NOMO-1 treated with dmso at 0.1 percent for 144 hours (cell line): Measurements from ENCODE around the gene GNG8.
"Not testable (repeated sequence)": the region's sequence is repeated elsewhere in the genome, so short reads cannot be mapped to it uniquely, and the experiment has no call there.

Experiments used
- DNase-seq: peaks from one replicate; lab custom pipeline; 2025; ENCODE audit not compliant: unreplicated experiment; lab: John Stamatoyannopoulos, UW

Gene GNG8

GRCh38 chr19:46648060-46648960 lies 12.3 kb upstream of the GNG8 start:
- DNase-seq: no peak

DNA sequence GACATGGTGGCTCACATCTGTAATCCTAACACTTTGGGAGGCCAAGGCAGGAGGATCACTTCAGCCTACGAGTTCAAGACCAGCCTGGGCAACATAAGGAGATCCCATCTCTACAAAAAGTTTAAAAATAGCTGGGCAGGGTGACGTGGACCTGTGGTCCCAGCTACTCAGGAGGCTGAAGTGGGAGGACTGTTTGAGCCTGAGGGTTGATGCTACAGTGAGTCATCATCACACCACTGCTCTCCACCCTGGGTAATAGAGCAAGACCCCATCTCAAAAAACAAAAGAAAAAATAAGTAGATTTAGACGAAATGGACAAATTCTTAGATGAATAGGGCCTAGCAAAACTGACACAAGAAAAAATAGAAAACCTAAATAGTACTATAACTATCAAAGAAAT lies 10.4 kb upstream of the GNG8 start:
- no peak for DNase-seq

- DNase-seq: no peak
Measured at GRCh38 chr19:46644720-46645119, 8.7 kb upstream of the GNG8 start.

- no peak for DNase-seq
Measured at GRCh38 chr19:46640656-46641055, 4.7 kb upstream of the GNG8 start.

GRCh38 chr19:46639358-46640182 lies 3.6 kb upstream of the GNG8 start:
- DNase-seq: no peak

GRCh38 chr19:46637224-46637623 lies 1.2 kb upstream of the GNG8 start:
- DNase-seq: no peak

DNA sequence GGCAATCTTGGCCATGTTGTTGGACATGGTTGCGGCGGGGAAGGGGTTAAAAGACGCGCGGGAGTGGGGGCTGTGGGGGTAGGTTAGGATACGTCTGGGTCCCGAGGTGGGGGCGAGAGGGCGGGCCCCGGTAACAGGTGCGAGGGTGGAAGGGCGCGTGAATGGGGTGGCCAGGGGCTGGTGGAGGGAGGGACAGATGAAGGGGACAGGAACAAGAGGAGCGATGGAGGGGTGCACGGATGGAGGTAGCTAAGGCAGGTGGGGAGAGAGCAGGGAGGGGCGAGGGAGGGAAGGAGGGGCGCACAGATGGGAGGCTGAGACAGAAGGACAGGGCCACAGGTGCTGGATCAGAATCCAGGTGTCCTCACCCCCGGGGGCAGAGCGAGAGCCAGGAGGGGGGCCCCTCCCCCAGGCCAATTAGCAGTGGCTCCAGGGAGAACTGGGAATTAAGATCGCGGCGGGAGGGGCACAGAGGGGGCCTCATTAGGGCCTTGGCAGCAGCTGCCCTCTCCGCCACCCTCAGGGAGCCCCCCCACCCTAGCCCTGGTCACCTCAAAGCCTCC lies 1.3 kb downstream of the GNG8 start:
- DNase-seq: no peak

GRCh38 chr19:46634045-46634655 lies 1.9 kb downstream of the GNG8 start:
- DNase-seq: peak; percentile 63

GRCh38 chr19:46633130-46633529 lies 2.9 kb downstream of the GNG8 start:
- no peak for DNase-seq

DNA sequence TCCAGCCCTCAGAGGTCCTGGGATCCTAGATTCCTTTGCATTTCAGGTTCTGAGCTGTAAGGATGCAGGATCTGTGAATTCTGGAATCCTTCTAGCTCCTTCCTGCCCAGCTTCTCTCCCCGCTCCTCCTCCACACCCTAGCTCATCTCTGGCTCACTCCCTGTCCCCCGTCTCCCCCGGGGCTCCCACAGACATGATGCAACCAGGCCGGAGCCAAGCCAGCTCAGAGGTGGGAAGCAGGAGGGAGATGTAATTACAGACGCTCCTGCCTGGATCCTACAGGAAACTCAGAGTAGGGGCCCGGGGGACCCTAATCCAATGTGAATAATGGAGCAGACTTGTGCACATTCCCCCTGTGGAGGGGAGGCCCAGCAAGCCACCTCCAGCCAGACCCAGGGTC lies 4.5 kb downstream of the GNG8 start:
- DNase-seq: no peak

- DNase-seq: no peak
Measured at GRCh38 chr19:46630586-46631205, 5.3 kb downstream of the GNG8 start.

GRCh38 chr19:46629546-46630025 lies 6.4 kb downstream of the GNG8 start:
- no peak for DNase-seq

DNA sequence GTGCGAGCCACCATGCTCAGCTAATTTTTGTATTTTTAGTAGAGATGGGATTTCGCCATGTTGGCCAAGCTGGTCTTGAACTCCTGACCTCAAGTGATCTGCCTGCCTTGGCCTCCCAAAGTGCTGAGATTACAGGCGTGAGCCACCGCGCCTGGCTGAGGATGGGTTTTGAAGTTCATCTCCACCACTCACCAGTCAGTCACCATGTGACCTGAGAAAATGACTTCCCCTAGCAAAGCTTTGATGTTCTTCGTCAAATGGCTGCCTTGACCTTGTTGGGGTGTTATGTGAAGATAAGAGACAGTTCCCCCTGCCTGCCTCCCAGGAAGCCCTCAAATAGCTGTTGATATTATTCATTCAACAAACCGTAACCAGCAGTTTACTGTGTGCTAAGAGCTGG lies 7.0 kb downstream of the GNG8 start:
- DNase-seq: not testable (repeated sequence)

- DNase-seq: no peak
Measured at GRCh38 chr19:46626446-46626845, 9.6 kb downstream of the GNG8 start.

DNA sequence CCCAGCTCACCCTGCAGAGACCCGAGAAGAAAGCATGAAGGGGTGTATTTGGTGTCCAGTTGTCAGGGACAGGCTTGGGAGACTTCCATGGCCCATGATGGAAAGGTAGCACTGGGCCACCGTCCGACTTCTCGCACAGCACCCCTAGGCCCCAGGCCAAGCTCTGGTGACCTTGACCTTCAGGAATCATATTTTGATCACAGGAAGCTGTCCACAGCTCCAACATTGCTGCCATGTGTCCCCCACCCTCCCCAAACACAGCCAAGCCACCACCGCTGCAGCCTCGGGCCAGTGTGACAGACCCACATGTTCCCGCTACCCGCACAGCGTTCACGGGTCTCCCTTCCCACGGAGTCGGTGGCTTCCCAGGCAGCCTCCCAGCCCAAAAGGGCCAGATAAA lies 10.3 kb downstream of the GNG8 start:
- DNase-seq: no peak

DNA sequence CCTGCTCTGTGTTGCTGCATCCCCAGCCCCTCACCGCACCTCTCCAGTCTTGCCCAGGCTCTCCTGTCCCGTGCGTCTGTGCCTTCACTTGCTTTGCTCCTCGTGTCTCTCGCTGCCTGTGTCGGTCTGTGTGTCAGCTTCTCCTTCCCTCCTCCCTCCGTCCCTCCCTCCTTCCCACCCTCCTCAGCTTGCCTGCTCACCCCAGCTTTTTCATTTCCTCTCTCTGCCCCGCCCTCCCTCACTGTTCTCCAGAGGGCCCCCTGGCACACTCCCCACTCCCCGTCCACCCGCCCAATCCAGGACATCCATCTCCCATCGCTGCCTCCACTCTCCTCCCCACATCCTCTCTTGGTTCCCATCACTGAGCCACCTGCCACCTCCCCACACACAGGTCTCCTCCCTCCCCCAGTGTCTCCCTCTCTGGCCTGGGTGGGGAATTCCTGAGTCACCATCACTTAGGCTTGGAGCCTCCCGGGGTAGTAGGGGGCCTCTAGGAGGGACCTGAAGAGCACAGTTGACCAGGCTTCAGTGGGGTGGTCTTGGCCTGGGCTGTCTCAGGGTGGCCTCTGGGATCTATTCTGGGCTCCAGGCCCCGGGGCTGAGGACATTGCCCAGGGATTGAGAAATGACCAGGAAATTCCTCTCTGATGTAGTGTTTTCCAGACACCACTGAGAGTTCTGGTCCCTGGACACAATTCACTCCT lies 10.9 kb downstream of the GNG8 start, which contains the start of gene PTGIR:
Gene PTGIR, minus strand, starts transcription at position 132 of the 704 bp plus-strand sequence. CDS start 864 bp downstream, outside the sequence.
- peak; percentile 29 for DNase-seq

DNA sequence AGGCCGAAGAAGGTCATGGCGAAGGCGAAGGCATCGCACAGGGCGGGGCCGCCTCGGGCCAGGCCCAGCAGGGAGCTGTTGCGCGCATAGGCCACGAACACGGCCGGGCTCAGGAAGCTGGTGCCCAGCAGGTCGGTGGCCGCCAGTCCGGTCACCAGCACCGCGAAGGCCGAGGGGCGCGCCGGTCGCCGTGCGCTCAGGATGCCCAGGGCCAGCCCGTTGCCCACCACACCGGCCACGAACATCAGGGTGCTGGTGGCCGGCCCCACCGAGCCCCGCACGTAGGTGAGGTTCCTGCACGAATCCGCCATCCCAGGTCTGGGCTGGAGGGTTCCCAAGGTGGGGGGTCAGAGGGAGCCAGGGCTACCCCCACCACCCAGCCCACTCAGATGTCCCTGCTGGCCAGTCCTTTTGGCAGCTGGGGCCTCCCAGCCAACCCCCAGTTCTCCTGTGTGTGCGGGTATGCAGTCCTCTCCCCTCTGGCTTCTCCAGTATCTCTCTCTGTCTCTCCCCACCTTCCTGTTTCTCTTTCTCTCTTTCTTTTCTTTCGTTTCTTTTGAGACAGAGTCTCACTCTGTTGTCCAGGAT lies 12.0 kb downstream of the GNG8 start:
- DNase-seq: no peak

DNA sequence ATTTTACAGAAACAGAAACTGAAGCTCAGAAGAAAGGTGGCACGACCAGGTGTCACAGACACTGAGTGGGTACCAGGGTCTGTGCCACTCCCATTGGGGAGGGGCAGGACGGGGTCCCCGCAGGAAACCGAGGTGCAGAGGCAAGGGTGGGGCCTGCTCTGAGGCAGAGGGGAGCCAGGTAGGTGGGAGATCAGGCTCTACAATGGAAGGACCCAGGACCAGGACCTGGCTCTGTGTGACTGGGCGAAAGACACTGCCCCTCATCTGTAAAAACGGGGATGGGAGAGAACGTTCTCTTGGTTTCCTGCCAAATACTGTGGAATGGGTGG lies 13.9 kb downstream of the GNG8 start:
- no peak for DNase-seq

DNA sequence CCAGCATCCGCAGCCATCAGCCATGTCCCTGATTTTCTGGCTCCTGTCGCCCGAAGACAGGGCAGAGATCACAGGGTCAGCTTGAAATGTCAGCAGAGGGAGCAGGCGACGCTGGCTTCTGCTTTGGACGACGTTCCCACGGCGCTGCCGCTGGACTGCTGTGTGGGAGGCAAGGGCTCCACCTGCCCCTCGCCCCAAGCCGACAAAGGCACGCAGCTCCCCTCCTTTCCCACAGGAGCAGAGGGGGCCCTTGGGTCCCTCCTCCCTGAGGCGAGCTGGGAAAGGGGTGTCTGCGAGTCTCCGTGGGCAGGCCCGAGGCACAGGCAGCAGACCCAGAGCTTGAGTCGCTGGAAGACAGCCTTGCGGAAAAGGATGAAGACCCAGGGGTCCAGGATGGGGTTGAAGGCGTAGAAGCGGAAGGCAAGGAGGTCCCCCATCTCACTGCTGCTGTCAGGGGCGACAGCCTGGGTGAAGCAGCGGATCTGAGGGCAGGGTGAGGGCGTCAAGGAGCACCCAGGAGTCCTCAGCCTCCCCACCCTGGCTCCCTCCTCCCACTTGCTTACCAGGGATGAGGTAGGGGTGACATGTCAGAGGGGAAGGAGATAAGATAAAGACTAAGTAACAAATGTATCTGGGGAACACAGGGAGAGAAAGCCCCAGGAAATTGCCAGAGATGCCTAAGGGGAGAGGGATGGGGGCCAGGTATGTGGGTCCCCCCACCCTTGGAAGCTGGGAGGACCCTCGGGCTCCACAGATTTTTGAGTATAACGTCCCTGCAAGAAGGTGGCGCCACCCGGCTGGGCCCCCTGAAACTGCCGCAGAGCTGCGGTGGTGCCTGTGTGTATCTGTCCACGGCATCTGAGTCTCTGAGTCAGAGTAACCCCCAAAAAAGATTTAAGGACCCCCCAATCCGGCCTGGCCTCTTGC lies 14.5 kb downstream of the GNG8 start:
- no peak for DNase-seq
